Activated CD4-positive, alpha-beta T cell treated with anti-CD3 and anti-CD28 coated beads, Interleukin-2, amount 10 ng/mL, durations not matched to agents 7 days and 5 days (primary cell): Measurements from ENCODE around the gene CSF3R. TPM values are rescaled to one million over a fixed set of nuclear protein-coding genes. Genes with fewer than 3 reads are reported as not detected.

ENCODE experiments used
- CTCF ChIA-PET: fragments of 350-600 bp; sonication (Branson Sonifier 250); formaldehyde crosslinking; loops from one replicate; lab custom pipeline; 2021; ENCODE audit warnings: antibody characterized with exemption; lab: Charles Lee
- POLR2A ChIA-PET: fragments of 350-600 bp; sonication (Branson Sonifier 250); formaldehyde crosslinking; loops from one replicate; lab custom pipeline; 2021; ENCODE audit warnings: antibody characterized with exemption; lab: Charles Lee
- DNase-seq: peaks from one replicate; pipeline ENCODE4 v3.0.0-alpha.2; 2020
- H3K27ac Mint-ChIP-seq: one replicate; pipeline ENCODE4 v1.8.0; 2021; ENCODE audit warnings: mild to moderate bottlenecking, moderate library complexity, mixed read lengths
- H3K27me3 Mint-ChIP-seq: one replicate; pipeline ENCODE4 v1.8.0; 2021; ENCODE audit warnings: mixed read lengths
- H3K36me3 Mint-ChIP-seq: one replicate; pipeline ENCODE4 v1.8.0; 2021; ENCODE audit warnings: low read depth, mixed read lengths
- H3K4me1 Mint-ChIP-seq: one replicate; pipeline ENCODE4 v1.8.0; 2021; ENCODE audit warnings: mixed read lengths
- H3K4me3 Mint-ChIP-seq: one replicate; pipeline ENCODE4 v1.8.0; 2021; ENCODE audit warnings: mild to moderate bottlenecking, moderate library complexity, mixed read lengths
- H3K9me3 Mint-ChIP-seq: one replicate; pipeline ENCODE4 v1.8.0; 2021; ENCODE audit warnings: mixed read lengths
- total RNA-seq, 2 experiments: library from RNA; stranded (reverse); gene quantifications; one replicate each; pipeline ENCODE4 v1.2.3, GENCODE V29; 2021

CSF3R gene
- total RNA-seq, 2 experiments from 2014 or later = 0.29 to 0.32 TPM

DNA sequence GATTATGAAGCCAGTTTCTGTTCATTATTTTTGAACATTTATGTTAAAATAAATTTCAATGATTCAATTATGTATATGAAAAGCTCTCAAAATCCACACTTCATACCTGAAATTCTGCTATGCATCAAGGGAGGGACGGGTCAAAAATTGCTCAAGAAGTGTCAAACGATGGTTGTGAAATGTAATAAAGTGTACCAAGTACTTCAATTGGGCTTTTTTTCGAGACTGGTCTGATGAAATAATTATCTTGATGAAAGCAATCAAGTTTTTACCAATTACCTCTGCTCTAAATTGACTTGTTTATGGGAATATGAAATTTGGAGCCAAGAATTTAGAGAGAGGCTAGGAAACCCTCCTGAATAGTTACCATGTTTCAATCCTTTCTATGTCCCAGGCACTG is 40.4 kb downstream of the CSF3R start:
- Mint-ChIP-seq H3K27me3 (no peaks in the 10 kb centered on the region), H3K27ac (no peak overlapping the region), H3K36me3 (no peaks in the 10 kb centered on the region), H3K9me3 (no peaks in the 10 kb centered on the region), H3K4me3 (no peak overlapping the region), H3K4me1 (peaks cover 3% of the 10 kb centered on the region)
- ChIA-PET POLR2A (no interaction called here), CTCF (interaction anchor here (0.5 to 1.1 kb wide), 3 partner anchors 18 to 66 kb away, joined by 3 to 4 read pairs (median 3); no protein-coding TSS in a partner anchor)
- DNase-seq = no peak

- Mint-ChIP-seq H3K27me3 (no peaks in the 10 kb centered on the region), H3K9me3 (no peaks in the 10 kb centered on the region), H3K4me3 (no peak overlapping the region), H3K4me1 (no peaks in the 10 kb centered on the region), H3K27ac (no peak overlapping the region), H3K36me3 (no peaks in the 10 kb centered on the region)
- ChIA-PET CTCF (no interaction called here), POLR2A (no interaction called here)
- DNase-seq = no peak
Observed at GRCh38 chr1:36440646-36441045, 42.1 kb downstream of the CSF3R start.

DNA sequence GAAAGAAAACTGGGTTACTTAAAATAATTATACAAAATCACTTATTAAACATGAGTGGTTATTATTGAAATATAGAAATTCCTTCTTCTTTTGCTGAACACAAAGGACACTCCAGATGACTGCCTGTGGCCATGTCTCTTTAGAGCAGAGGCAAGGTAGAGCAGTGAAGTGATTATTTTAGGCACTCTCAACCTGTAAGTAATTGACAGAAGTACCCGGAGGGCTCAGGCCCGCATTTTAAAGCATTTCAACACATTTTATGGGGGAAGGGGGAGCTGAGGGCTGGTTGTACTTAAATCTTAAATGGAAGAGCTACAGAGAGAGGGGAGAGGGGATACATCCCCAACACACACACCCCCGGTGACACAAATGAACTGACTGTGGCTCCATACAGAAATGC is 42.7 kb downstream of the CSF3R start:
- Mint-ChIP-seq H3K9me3 (no peaks in the 10 kb centered on the region), H3K27ac (no peak overlapping the region), H3K4me3 (no peak overlapping the region), H3K4me1 (no peaks in the 10 kb centered on the region), H3K36me3 (no peaks in the 10 kb centered on the region), H3K27me3 (no peaks in the 10 kb centered on the region)
- CTCF ChIA-PET = no interaction called here
- POLR2A ChIA-PET = no interaction called here
- no peak for DNase-seq

- Mint-ChIP-seq H3K4me3 (no peak overlapping the region), H3K27ac (no peak overlapping the region), H3K36me3 (no peaks in the 10 kb centered on the region), H3K27me3 (no peaks in the 10 kb centered on the region), H3K4me1 (no peaks in the 10 kb centered on the region), H3K9me3 (no peaks in the 10 kb centered on the region)
- ChIA-PET POLR2A (no interaction called here), CTCF (interaction anchor here (1.0 to 1.2 kb wide), 2 partner anchors 9 to 33 kb away, joined by 3 read pairs; no protein-coding TSS in a partner anchor)
- DNase-seq = no peak
Observed at GRCh38 chr1:36438715-36439114, 44.0 kb downstream of the CSF3R start.

DNA sequence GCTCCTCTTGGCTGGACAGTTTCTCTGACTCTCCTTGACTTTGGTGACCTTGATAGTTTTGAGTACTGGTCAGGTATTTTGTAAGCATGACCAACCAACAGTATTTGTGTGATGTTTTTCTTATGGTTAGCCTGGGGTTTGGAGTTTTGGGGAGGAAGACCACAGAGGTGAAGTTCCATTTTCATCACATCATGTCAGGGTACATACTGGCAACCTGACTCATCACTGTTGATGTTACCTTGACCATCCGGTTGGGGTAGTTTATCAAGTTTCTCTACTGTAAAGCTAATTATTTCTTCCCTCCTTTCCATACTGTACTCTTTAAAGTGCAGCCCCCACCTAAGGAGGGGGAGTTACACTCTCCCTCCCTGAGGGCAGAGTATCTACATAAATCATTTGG is 45.9 kb downstream of the CSF3R start:
- Mint-ChIP-seq H3K36me3 (no peaks in the 10 kb centered on the region), H3K4me3 (no peak overlapping the region), H3K27ac (no peak overlapping the region), H3K4me1 (peaks cover 3% of the 10 kb centered on the region), H3K27me3 (no peaks in the 10 kb centered on the region), H3K9me3 (no peaks in the 10 kb centered on the region)
- no peak for DNase-seq
- CTCF ChIA-PET = no interaction called here
- POLR2A ChIA-PET = no interaction called here

DNA sequence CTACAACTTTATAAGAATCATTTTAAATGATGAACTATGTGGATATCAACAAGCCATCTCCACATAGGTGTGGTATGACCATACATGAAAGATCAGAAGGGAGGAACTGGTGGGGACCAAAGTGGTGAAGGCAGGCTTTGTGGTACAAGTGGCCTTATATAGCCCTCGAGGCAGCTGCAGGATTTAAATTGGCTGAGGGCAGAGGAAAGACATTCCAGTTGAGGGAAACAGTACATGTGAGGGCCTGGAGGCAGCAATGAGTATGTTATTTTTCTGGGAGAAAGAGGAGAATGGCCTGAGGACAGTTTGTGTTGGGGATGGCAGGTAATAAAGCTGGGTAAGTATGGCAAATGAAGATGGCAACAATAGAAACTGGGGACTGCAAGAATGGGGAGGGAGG is 49.6 kb downstream of the CSF3R start:
- Mint-ChIP-seq H3K4me1 (peaks cover 3% of the 10 kb centered on the region), H3K4me3 (no peak overlapping the region), H3K27me3 (no peaks in the 10 kb centered on the region), H3K36me3 (no peaks in the 10 kb centered on the region), H3K27ac (no peak overlapping the region), H3K9me3 (no peaks in the 10 kb centered on the region)
- ChIA-PET POLR2A (no interaction called here), CTCF (no interaction called here)
- DNase-seq = no peak

GRCh38 chr1:36432616-36433015 is 50.1 kb downstream of the CSF3R start:
- peaks cover 3% of the 10 kb centered on the region for H3K4me1 Mint-ChIP-seq
- H3K4me3 Mint-ChIP-seq = no peak overlapping the region
- ChIA-PET POLR2A (no interaction called here), CTCF (no interaction called here)
- no peak for DNase-seq
- no peaks in the 10 kb centered on the region for H3K9me3 Mint-ChIP-seq
- no peaks in the 10 kb centered on the region for H3K36me3 Mint-ChIP-seq
- no peaks in the 10 kb centered on the region for H3K27me3 Mint-ChIP-seq
- no peak overlapping the region for H3K27ac Mint-ChIP-seq

DNA sequence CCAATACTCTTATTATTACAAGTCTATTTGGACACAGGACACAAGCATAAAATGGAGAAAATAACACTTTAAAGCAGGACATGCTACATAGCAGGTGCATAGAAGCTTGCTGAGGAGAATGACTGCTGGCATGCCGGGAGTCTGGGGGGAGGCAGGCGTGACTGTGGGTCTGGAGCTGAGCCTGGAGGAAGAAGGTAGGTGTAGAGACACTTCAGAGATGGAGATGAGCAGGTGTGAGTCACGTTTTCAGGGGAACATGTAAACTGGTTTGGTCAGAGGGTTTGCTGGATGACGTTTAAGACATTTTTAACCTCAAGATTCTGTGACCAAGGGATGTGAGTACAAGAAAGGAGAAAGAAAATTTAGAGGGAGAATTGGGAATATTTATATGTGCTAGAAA is 56.9 kb downstream of the CSF3R start:
- H3K36me3 Mint-ChIP-seq = no peaks in the 10 kb centered on the region
- DNase-seq = no peak
- no peaks in the 10 kb centered on the region for H3K9me3 Mint-ChIP-seq
- no peak overlapping the region for H3K4me3 Mint-ChIP-seq
- H3K27me3 Mint-ChIP-seq = no peaks in the 10 kb centered on the region
- peaks cover 7% of the 10 kb centered on the region for H3K4me1 Mint-ChIP-seq
- H3K27ac Mint-ChIP-seq = no peak overlapping the region
- ChIA-PET POLR2A (no interaction called here), CTCF (interaction anchor here (1.0 kb wide), 1 partner anchor 9 kb away, joined by 3 read pairs; no protein-coding TSS in a partner anchor)

- ChIA-PET POLR2A (no interaction called here), CTCF (interaction anchor here (1.0 to 1.4 kb wide), 5 partner anchors 15 to 108 kb away, joined by 3 to 7 read pairs (median 3); no protein-coding TSS in a partner anchor)
- no peak overlapping the region for H3K4me3 Mint-ChIP-seq
- H3K9me3 Mint-ChIP-seq = no peaks in the 10 kb centered on the region
- DNase-seq = no peak
- no peaks in the 10 kb centered on the region for H3K27me3 Mint-ChIP-seq
- no peaks in the 10 kb centered on the region for H3K36me3 Mint-ChIP-seq
- H3K27ac Mint-ChIP-seq = no peak overlapping the region
- H3K4me1 Mint-ChIP-seq = peaks cover 15% of the 10 kb centered on the region
Observed at GRCh38 chr1:36421649-36422048, 61.1 kb downstream of the CSF3R start.

GRCh38 chr1:36420836-36421317 is 61.8 kb downstream of the CSF3R start:
- Mint-ChIP-seq H3K27ac (peak overlapping the region; percentile 85), H3K9me3 (no peaks in the 10 kb centered on the region), H3K4me3 (peak overlapping the region; percentile 46), H3K4me1 (peaks cover 15% of the 10 kb centered on the region), H3K27me3 (no peaks in the 10 kb centered on the region), H3K36me3 (no peaks in the 10 kb centered on the region)
- CTCF ChIA-PET = interaction anchor here (1.0 to 1.6 kb wide), 4 partner anchors 14 to 52 kb away, joined by 3 to 6 read pairs (median 4); partner anchors contain the start of gene OSCP1
- DNase-seq = peak; percentile 92
- POLR2A ChIA-PET = no interaction called here

DNA sequence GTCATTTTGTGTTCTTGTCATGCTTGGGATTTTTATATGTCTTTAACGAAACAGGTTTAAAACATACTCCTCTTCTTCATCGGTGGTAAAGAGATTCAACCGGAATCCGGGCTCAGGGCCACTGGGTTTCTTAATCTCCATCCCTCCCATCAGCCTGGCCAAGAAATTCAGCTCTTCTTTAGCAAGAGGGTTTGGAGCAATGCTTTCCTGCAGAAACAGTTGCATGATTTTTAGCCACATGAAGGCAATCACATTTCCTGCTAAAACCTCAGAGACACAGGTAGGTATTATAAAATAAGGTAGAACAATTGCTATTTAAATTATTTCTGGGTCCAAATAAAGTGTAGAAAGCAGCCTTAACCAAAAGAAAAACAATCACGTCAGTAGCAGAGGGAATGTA is 62.3 kb downstream of the CSF3R start:
- ChIA-PET POLR2A (interaction anchor here (0.5 kb wide), 1 partner anchor 88 kb away, joined by 3 read pairs; no protein-coding TSS in a partner anchor), CTCF (interaction anchor here (0.6 to 1.8 kb wide), 6 partner anchors 8 to 120 kb away, joined by 3 to 7 read pairs (median 4); partner anchors contain the start of gene OSCP1)
- H3K27ac Mint-ChIP-seq = peak overlapping the region; percentile 85
- H3K4me3 Mint-ChIP-seq = peak overlapping the region; percentile 46
- no peaks in the 10 kb centered on the region for H3K27me3 Mint-ChIP-seq
- no peaks in the 10 kb centered on the region for H3K36me3 Mint-ChIP-seq
- DNase-seq = peak; percentile 10
- H3K4me1 Mint-ChIP-seq = peaks cover 15% of the 10 kb centered on the region
- no peaks in the 10 kb centered on the region for H3K9me3 Mint-ChIP-seq

DNA sequence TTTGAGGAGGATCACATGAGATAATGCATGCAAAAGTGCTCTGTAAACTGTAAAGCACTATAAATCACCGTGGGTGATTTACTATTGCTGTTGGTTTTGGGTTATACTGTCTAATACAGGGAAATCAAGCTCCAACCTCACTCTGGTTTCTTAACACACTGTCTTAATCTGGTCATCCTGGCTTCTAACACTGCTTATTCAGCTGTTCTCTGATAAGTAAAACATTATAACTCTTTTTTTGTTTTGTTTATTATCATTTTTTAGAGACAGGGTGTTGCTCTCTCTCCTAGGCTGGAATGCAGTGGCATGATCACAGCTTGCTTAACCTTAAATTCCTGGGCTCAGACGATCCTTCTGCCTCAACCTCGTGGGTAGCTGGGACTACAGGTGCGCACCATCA is 63.1 kb downstream of the CSF3R start:
- H3K9me3 Mint-ChIP-seq = no peaks in the 10 kb centered on the region
- no peak overlapping the region for H3K27ac Mint-ChIP-seq
- DNase-seq = no peak
- peaks cover 15% of the 10 kb centered on the region for H3K4me1 Mint-ChIP-seq
- H3K4me3 Mint-ChIP-seq = no peak overlapping the region
- ChIA-PET CTCF (interaction anchor here (0.6 to 1.8 kb wide), 7 partner anchors 10 to 119 kb away, joined by 3 to 7 read pairs (median 5); partner anchors contain the start of gene OSCP1), POLR2A (no interaction called here)
- H3K36me3 Mint-ChIP-seq = no peaks in the 10 kb centered on the region
- no peaks in the 10 kb centered on the region for H3K27me3 Mint-ChIP-seq

DNA sequence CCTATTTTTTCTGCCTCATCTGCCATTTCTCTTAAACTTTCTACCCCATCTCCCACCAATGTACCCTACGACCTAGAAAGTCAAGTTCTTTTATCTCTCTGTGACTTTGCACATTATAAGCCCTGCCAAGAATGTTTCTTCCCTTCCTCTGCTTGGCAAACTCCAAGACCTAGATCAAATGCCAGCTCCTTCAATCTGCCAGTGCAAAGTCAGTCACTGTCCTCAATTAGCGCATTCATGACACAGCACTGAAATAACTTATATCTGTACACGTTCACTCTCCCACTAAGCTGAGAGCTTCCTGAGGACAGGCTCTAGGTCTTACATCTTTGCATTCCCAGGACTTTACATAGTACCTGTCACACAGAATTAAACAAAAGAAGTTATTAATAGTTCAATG is 63.6 kb downstream of the CSF3R start:
- ChIA-PET CTCF (interaction anchor here (0.6 to 1.8 kb wide), 8 partner anchors 22 to 568 kb away, joined by 3 to 7 read pairs (median 4); partner anchors contain the start of gene OSCP1), POLR2A (no interaction called here)
- H3K9me3 Mint-ChIP-seq = no peaks in the 10 kb centered on the region
- no peak overlapping the region for H3K27ac Mint-ChIP-seq
- no peaks in the 10 kb centered on the region for H3K27me3 Mint-ChIP-seq
- DNase-seq = no peak
- peaks cover 15% of the 10 kb centered on the region for H3K4me1 Mint-ChIP-seq
- no peaks in the 10 kb centered on the region for H3K36me3 Mint-ChIP-seq
- H3K4me3 Mint-ChIP-seq = no peak overlapping the region
